Gastroesophageal sphincter (tissue), 3 donors: Measurements from ENCODE around the gene AIG1.

Experiments
- EP300 ChIP-seq: sonication (generic); formaldehyde crosslinking; IDR thresholded peaks from one replicate; pipeline ENCODE4 v1.6.1; 2017; ENCODE audit warnings: antibody characterized with exemption, mild to moderate bottlenecking
- TF ChIP-seq, protein P1 (sequence below), 4 experiments: fragments of 200-600 bp in 2 of 4; fragments of 450-650 bp in 2 of 4; sonication (generic) in 1 of 4; IDR thresholded peaks; one replicate each; pipeline ENCODE4 v1.5.1; 2017 to 2019; ENCODE audit warnings: antibody characterized with exemption in 4 of 4, mild to moderate bottlenecking in 2 of 4, moderate library complexity in 2 of 4

GRCh38 chr6:143374014-143374413 is 313.3 kb downstream of the AIG1 start:
- TF ChIP-seq, protein P1, sequence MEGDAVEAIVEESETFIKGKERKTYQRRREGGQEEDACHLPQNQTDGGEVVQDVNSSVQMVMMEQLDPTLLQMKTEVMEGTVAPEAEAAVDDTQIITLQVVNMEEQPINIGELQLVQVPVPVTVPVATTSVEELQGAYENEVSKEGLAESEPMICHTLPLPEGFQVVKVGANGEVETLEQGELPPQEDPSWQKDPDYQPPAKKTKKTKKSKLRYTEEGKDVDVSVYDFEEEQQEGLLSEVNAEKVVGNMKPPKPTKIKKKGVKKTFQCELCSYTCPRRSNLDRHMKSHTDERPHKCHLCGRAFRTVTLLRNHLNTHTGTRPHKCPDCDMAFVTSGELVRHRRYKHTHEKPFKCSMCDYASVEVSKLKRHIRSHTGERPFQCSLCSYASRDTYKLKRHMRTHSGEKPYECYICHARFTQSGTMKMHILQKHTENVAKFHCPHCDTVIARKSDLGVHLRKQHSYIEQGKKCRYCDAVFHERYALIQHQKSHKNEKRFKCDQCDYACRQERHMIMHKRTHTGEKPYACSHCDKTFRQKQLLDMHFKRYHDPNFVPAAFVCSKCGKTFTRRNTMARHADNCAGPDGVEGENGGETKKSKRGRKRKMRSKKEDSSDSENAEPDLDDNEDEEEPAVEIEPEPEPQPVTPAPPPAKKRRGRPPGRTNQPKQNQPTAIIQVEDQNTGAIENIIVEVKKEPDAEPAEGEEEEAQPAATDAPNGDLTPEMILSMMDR (IDR thresholded peaks at IDR 0.05) = no peak
- TF ChIP-seq EP300 = no peak
